HL-60 (cell line): ENCODE results near the gene SLC8B1.

Experiments
- CTCF ChIP-seq: IDR thresholded peaks from one replicate; pipeline ENCODE4 v1.5.1; 2011; ENCODE audit warnings: low read length, control low read depth, inconsistent platforms; ENCODE audit not compliant: insufficient read depth
- REST ChIP-seq: IDR thresholded peaks from 2 replicates; pipeline ENCODE4 v1.6.1; 2012; ENCODE audit warnings: low read depth; ENCODE audit not compliant: insufficient replicate concordance

- no peak for TF ChIP-seq REST
- no peak for TF ChIP-seq CTCF
Measured at GRCh38 chr12:113316155-113316554, 18.8 kb downstream of the SLC8B1 start.
